ENCODE results near the gene MAGEA6.
"Not testable (repeated sequence)": the region's sequence is repeated elsewhere in the genome, so short reads cannot be mapped to it uniquely, and the experiment has no call there.

The MAGEA6 gene

DNA sequence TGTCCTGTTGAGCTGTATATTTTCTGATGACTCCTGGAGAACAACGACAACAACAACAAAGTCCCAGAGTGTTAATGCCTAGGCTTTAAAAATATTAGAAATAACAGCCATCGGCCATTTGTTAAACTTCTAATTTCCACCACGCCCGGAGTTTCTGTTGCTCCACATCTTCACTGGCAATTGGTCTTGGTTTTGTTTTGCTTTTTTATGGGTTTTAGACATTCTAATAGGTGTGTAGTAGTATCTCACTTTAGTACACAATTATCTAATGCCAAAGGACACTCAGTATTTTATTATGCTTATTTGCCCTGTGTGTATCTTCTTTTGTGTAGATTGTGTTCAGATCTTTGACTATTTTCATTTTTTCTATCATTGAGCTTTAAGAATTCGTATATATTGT is 30.9 kb downstream of the MAGEA6 start:
- no peak for DNase-seq (ENCODE audit: low read depth in 1 of 2, low spot score in 1 of 2)
- in situ Hi-C loops (cut with HindIII; ENCODE audit: low pct_unique_long_range_greater_than_20kb, low sequenced_read_pairs): no loop called here
- TF ChIP-seq JUND (IDR thresholded peaks at IDR 0.05; ENCODE audit: low read depth): no peak

DNA sequence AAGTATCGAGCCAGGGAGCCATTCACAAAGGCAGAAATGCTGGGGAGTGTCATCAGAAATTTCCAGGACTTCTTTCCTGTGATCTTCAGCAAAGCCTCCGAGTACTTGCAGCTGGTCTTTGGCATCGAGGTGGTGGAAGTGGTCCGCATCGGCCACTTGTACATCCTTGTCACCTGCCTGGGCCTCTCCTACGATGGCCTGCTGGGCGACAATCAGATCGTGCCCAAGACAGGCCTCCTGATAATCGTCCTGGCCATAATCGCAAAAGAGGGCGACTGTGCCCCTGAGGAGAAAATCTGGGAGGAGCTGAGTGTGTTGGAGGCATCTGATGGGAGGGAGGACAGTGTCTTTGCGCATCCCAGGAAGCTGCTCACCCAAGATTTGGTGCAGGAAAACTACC is 33.0 kb downstream of the MAGEA6 start:
- in situ Hi-C loops (cut with HindIII; ENCODE audit: low pct_unique_long_range_greater_than_20kb, low sequenced_read_pairs); DNase-seq (ENCODE audit: low read depth in 1 of 2, low spot score in 1 of 2): not testable (repeated sequence)

DNA sequence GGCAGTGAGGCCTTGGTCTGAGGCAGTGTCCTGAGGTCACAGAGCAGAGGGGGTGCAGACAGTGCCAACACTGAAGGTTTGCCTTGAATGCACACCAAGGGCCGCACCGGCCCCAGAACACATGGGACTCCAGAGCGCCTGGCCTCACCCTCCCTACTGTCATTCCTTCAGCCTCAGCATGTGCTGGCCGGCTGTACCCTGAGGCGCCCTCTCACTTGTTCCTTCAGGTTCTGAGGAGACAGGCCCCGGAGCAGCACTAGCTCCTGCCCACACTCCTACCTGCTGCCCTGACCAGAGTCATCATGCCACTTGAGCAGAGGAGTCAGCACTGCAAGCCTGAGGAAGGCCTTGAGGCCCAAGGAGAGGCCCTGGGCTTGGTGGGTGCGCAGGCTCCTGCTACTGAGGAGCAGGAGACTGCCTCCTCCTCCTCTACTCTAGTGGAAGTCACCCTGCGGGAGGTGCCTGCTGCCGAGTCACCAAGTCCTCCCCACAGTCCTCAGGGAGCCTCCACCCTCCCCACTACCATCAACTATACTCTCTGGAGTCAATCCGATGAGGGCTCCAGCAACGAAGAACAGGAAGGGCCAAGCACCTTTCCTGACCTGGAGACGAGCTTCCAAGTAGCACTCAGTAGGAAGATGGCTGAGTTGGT is 33.5 kb downstream of the MAGEA6 start:
- in situ Hi-C loops (cut with HindIII; ENCODE audit: low pct_unique_long_range_greater_than_20kb, low sequenced_read_pairs): no loop called here
- no peak for DNase-seq (ENCODE audit: low read depth in 1 of 2, low spot score in 1 of 2)
- no peak for TF ChIP-seq JUND (IDR thresholded peaks at IDR 0.05; ENCODE audit: low read depth)

GRCh38 chrX:152735101-152735500 is 34.4 kb downstream of the MAGEA6 start:
- DNase-seq (ENCODE audit: low read depth in 1 of 2, low spot score in 1 of 2): no peak
- in situ Hi-C loops (cut with HindIII; ENCODE audit: low pct_unique_long_range_greater_than_20kb, low sequenced_read_pairs): no loop called here
- no peak for TF ChIP-seq JUND (IDR thresholded peaks at IDR 0.05; ENCODE audit: low read depth)

- DNase-seq (ENCODE audit: low read depth in 1 of 2, low spot score in 1 of 2); in situ Hi-C loops (cut with HindIII; ENCODE audit: low pct_unique_long_range_greater_than_20kb, low sequenced_read_pairs): not testable (repeated sequence)
Measured at GRCh38 chrX:152734143-152734858, 35.2 kb downstream of the MAGEA6 start.

DNA sequence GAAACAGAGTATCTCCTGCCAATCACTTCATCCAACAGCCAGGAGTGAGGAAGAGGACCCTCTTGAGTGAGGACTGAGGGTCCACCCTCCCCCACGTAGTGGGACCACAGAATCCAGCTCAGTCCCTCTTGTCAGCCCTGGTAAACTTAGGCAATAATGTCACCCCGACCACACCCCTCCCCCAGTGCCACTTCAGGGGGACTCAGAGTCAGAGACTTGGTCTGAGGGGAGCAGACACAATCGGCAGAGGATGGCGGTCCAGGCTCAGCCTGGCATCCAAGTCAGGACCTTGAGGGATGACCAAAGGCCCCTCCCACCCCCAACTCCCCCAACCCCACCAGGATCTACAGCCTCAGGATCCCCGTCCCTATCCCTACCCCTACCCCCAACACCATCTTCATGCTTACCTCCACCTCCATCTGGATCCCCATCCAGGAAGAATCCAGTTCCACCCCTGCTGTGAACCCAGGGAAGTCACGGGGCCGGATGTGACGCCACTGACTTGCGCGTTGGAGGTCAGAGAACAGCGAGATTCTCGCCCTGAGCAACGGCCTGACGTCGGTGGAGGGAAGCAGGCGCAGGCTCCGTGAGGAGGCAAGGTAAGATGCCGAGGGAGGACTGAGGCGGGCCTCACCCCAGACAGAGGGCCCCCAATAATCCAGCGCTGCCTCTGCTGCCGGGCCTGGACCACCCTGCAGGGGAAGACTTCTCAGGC is 36.1 kb downstream of the MAGEA6 start, which contains the start of the genes CSAG1 and MAGEA12:
Gene CSAG1 (minus strand): TSS at position 461 of the 715 bp plus-strand sequence. CDS start 1,261 bp downstream, outside the sequence.
Gene MAGEA12 (plus strand): TSS at position 497 of the 715 bp plus-strand sequence. CDS start 2,405 bp downstream, outside the sequence.
- in situ Hi-C loops (cut with HindIII; ENCODE audit: low pct_unique_long_range_greater_than_20kb, low sequenced_read_pairs): no loop called here
- no peak for DNase-seq (ENCODE audit: low read depth in 1 of 2, low spot score in 1 of 2)
- no peak for TF ChIP-seq JUND (IDR thresholded peaks at IDR 0.05; ENCODE audit: low read depth)

DNA sequence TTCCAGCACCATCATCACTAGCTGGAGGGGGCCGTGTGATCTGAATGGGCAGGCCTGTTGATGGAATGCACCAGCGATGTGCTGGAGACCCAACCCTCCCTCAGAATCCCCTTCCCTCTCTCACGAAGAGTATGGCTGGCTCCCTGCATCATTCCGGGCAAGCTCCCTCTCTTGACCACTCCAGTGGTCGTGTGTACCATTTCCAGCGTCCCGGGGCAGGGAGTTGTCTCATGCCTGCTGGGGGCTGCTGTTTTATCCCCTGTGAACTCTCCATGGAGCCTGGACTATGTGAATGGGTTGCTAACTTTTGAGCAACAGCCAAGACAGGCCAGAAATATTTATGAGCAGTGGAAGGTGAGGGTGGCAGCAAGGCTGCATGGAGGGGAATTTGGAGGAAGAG is 44.1 kb downstream of the MAGEA6 start:
- in situ Hi-C loops (cut with HindIII; ENCODE audit: low pct_unique_long_range_greater_than_20kb, low sequenced_read_pairs): no loop called here
- DNase-seq (ENCODE audit: low read depth in 1 of 2, low spot score in 1 of 2): no peak
- no peak for TF ChIP-seq JUND (IDR thresholded peaks at IDR 0.05; ENCODE audit: low read depth)
